NCI-H2196 treated with DMSO at 0.1 percent for 48 hours (cell line): Measurements from ENCODE around the gene CAMK1D.
A peak's percentile ranks its signal among the peaks of the same experiment; 100 is the strongest.

Source experiments
- DNase-seq: peaks from one replicate; lab custom pipeline; 2025; ENCODE audit not compliant: unreplicated experiment; lab: John Stamatoyannopoulos, UW

The CAMK1D gene

GRCh38 chr10:12872577-12872976 lies 523.2 kb downstream of the CAMK1D start:
- DNase-seq = no peak

- no peak for DNase-seq
Measured at GRCh38 chr10:12873172-12873571, 523.8 kb downstream of the CAMK1D start.

- no peak for DNase-seq
Measured at GRCh38 chr10:12874501-12874900, 525.2 kb downstream of the CAMK1D start.

GRCh38 chr10:12875100-12875499 lies 525.8 kb downstream of the CAMK1D start:
- DNase-seq = peak; percentile 8

GRCh38 chr10:12876266-12876665 lies 526.9 kb downstream of the CAMK1D start:
- no peak for DNase-seq

- DNase-seq = no peak
Measured at GRCh38 chr10:12877150-12877549, 527.8 kb downstream of the CAMK1D start.

GRCh38 chr10:12880423-12880822 lies 531.1 kb downstream of the CAMK1D start:
- no peak for DNase-seq

- DNase-seq = no peak
Measured at GRCh38 chr10:12884851-12885250, 535.5 kb downstream of the CAMK1D start.
